Activated T-helper 2 cell treated with anti-CD3 and anti-CD28 coated beads, Interferon-gamma antibody, Interleukin-2, Interleukin-4, amounts not matched to agents 10 μg/mL and 5 μg/mL and 100 μg/mL, durations not matched to agents 14 hours and 24 hours and 36 hours (primary cell): ENCODE data around the gene SIGLECL1. TPM values are rescaled to one million over a fixed set of nuclear protein-coding genes. Genes with fewer than 3 reads are reported as not detected.

Experiments used
- total RNA-seq: library from RNA; stranded (reverse); gene quantifications from 2 replicates; pipeline ENCODE4 v1.2.3, GENCODE V29; 2022

The SIGLECL1 gene
- total RNA-seq, 1 donor from 2014 or later, result not detected

Other genes with a start within 250 kb of the SIGLECL1 start
- not detected in 2 replicates for gene KLK8, start 249.5 kb upstream of the SIGLECL1 start, total RNA-seq
- not detected in 2 replicates for gene KLK10, start 231.4 kb upstream of the SIGLECL1 start, total RNA-seq
- not detected in 2 replicates for gene KLK11, start 224.5 kb upstream of the SIGLECL1 start, total RNA-seq
- gene KLK12, start 216.1 kb upstream of the SIGLECL1 start, total RNA-seq, result not detected in 2 replicates
- not detected in 2 replicates for gene KLK13, start 186.0 kb upstream of the SIGLECL1 start, total RNA-seq
- 0.44 and 0.52 TPM in 2 replicates for gene KLK14, start 168.2 kb upstream of the SIGLECL1 start, total RNA-seq
- gene CTU1, start 142.7 kb upstream of the SIGLECL1 start, total RNA-seq, result 9.7 and 11.0 TPM in 2 replicates
- 0.18 TPM in 1 of 2 replicates, not detected in the other for gene SIGLEC9, start 126.2 kb upstream of the SIGLECL1 start, total RNA-seq
- not detected in 2 replicates for gene SIGLEC7, start 108.8 kb upstream of the SIGLECL1 start, total RNA-seq
- gene CD33, start 26.0 kb upstream of the SIGLECL1 start, total RNA-seq, result 14.3 and 17.0 TPM in 2 replicates
- gene IGLON5, start 60.6 kb downstream of the SIGLECL1 start, total RNA-seq, result 7.0 TPM in 2 replicates
- 9.5 and 10.4 TPM in 2 replicates for gene VSIG10L, start 91.1 kb downstream of the SIGLECL1 start, total RNA-seq
- gene ETFB, start 115.3 kb downstream of the SIGLECL1 start, total RNA-seq, result 209 and 215 TPM in 2 replicates
- gene CLDND2, start 117.9 kb downstream of the SIGLECL1 start, total RNA-seq, result 13.8 and 14.9 TPM in 2 replicates
- gene NKG7, start 121.6 kb downstream of the SIGLECL1 start, total RNA-seq, result 332 and 342 TPM in 2 replicates
- not detected in 2 replicates for gene LIM2, start 136.9 kb downstream of the SIGLECL1 start, total RNA-seq
- 0.14 and 0.27 TPM in 2 replicates for gene C19orf84, start 139.5 kb downstream of the SIGLECL1 start, total RNA-seq
- gene SIGLEC10, start 166.6 kb downstream of the SIGLECL1 start, total RNA-seq, result 4.0 and 6.6 TPM in 2 replicates
- gene SIGLEC8, start 207.4 kb downstream of the SIGLECL1 start, total RNA-seq, result 0.07 and 0.18 TPM in 2 replicates
- not detected in 2 replicates for gene CEACAM18, start 227.5 kb downstream of the SIGLECL1 start, total RNA-seq